ENCODE results near the gene CYP2U1.

CYP2U1 gene

DNA sequence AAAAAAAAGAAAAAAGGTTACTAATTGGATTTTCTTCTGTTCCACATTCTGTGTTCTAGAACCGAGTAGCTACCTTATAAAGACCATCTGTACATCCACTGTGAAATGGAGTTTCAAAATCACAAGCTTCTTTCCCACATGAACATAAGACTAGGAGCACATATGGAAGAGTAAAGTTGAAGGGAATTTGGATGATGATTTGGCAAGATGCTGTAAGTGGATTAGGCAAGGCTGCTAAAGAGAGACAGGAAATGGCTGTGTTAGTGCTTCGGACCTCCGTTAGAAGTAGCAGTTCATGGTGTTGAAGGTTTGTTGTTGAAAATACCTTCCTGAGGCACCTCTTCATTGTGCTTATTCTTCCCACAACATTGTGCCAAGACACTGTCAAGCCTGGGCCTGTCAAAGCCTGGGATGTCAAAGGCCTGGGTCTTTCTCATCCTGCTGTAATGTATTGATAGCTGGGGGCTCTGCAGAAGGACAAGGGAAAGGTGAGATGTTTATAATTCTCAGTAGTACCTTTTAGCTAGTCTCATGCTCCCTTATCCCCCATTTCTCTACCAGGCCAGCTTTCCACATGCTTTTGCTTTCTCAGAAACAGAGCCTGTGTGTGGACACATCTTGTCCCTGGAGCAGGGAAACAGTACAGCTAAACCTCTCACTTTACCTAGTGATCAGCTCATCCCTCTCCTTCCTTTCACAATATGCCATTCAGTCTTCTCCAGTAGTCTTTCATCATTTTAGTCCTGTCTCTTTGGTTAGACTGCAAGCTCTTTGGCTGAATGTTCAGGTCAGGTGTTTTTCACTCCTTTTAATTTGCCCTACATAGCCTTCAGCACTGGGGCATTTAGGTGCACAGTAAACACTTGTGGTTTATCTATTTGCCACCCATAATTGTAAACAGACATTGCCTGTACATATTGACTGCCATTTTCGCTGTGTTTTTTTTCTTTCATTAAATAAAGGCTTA lies 37.9 kb upstream of the CYP2U1 start:
- no peak for TF ChIP-seq SIN3A (IDR thresholded peaks at IDR 0.05; ENCODE audit: borderline replicate concordance, insufficient read depth, low read length)
- TF ChIP-seq FOXP2 (optimal IDR thresholded peaks at IDR 0.05; ENCODE audit: borderline replicate concordance, extremely low read depth, extremely low read length, insufficient read depth), result no peak
- TF ChIP-seq POLR2AphosphoS5 (IDR thresholded peaks at IDR 0.05; ENCODE audit: low read depth, low read length), result no peak
- TF ChIP-seq, protein P1, sequence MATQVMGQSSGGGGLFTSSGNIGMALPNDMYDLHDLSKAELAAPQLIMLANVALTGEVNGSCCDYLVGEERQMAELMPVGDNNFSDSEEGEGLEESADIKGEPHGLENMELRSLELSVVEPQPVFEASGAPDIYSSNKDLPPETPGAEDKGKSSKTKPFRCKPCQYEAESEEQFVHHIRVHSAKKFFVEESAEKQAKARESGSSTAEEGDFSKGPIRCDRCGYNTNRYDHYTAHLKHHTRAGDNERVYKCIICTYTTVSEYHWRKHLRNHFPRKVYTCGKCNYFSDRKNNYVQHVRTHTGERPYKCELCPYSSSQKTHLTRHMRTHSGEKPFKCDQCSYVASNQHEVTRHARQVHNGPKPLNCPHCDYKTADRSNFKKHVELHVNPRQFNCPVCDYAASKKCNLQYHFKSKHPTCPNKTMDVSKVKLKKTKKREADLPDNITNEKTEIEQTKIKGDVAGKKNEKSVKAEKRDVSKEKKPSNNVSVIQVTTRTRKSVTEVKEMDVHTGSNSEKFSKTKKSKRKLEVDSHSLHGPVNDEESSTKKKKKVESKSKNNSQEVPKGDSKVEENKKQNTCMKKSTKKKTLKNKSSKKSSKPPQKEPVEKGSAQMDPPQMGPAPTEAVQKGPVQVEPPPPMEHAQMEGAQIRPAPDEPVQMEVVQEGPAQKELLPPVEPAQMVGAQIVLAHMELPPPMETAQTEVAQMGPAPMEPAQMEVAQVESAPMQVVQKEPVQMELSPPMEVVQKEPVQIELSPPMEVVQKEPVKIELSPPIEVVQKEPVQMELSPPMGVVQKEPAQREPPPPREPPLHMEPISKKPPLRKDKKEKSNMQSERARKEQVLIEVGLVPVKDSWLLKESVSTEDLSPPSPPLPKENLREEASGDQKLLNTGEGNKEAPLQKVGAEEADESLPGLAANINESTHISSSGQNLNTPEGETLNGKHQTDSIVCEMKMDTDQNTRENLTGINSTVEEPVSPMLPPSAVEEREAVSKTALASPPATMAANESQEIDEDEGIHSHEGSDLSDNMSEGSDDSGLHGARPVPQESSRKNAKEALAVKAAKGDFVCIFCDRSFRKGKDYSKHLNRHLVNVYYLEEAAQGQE (IDR thresholded peaks at IDR 0.05; ENCODE audit: insufficient read depth in 1 of 2, low read depth in 2 of 2, low read length in 2 of 2), result no peak
- TF ChIP-seq TAF1 (IDR thresholded peaks at IDR 0.05; ENCODE audit: borderline replicate concordance, insufficient read depth, low read length), result no peak

DNA sequence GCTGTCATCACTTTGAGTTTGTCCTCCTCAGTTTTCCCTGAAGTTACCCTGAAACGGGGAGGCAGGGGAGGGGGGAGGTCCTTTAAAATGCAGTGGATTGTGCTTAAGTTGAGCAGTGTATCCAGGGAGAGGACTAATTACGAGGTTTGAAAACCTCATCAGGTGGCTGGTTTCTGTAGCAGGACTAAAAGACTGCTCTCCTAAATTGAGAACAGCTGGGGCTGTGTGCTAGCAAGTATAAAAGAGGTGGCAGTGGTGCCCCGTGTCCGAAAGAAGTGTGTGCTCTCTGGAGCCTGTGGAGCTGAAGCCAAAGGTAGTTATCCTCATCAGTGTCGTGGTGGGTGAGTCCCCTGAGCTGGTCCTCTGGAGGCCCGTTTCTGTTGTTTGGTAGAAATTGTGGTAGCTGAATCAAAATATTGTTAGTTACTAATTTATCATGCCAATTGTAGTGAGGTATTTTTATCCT lies 37.2 kb upstream of the CYP2U1 start:
- TF ChIP-seq, protein P1 (IDR thresholded peaks at IDR 0.05; ENCODE audit: insufficient read depth in 1 of 2, low read depth in 2 of 2, low read length in 2 of 2), result no peak
- TF ChIP-seq TAF1 (IDR thresholded peaks at IDR 0.05; ENCODE audit: borderline replicate concordance, insufficient read depth, low read length), result no peak
- TF ChIP-seq SIN3A (IDR thresholded peaks at IDR 0.05; ENCODE audit: borderline replicate concordance, insufficient read depth, low read length), result no peak
- no peak for TF ChIP-seq POLR2AphosphoS5 (IDR thresholded peaks at IDR 0.05; ENCODE audit: low read depth, low read length)

DNA sequence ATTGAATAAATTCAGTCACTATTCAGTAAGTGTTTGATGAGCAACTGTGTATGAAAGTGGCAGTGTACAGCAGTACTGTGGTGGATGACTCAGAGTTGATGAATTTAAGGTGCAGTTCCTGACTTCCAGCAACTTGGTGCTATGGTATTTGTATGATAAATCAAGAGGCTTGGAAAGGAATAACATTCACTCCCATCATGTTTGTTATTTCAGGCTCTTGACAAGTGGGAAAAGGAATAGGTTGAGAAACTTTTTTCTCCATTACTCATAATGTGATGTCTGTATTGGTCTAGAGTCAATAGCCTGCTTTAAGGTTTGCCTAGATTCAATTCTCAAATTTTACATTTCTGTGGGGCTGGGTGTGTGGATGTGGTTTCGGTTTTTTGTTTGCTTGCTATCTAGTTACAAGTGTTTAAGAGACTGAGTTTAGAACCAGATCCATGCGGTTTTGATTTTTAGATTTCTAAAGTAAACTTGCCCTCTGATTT lies 35.1 kb upstream of the CYP2U1 start:
- no peak for TF ChIP-seq SIN3A (IDR thresholded peaks at IDR 0.05; ENCODE audit: borderline replicate concordance, insufficient read depth, low read length)
- no peak for TF ChIP-seq FOXP2 (optimal IDR thresholded peaks at IDR 0.05; ENCODE audit: borderline replicate concordance, extremely low read depth, extremely low read length, insufficient read depth)
- TF ChIP-seq, protein P1 (IDR thresholded peaks at IDR 0.05; ENCODE audit: insufficient read depth in 1 of 2, low read depth in 2 of 2, low read length in 2 of 2), result no peak
- TF ChIP-seq TAF1 (IDR thresholded peaks at IDR 0.05; ENCODE audit: borderline replicate concordance, insufficient read depth, low read length), result no peak

DNA sequence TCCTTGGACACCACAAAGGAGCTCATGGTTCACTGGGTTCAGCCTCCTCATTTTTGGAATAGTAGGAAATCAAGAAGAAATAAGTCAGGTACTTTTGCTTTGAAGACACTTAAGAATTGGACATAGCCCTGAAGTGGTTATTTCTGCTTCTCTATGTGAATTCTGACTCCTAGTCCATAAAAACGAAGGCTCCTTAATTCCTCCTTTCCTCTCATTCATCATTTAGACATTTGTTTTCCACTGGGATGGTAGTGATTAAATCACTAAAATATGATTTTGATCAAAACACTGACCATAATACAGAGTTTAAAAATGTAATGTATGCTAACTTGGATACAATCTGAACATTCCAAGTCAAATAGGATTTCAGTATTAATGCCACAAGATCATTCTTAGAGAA lies 34.7 kb upstream of the CYP2U1 start:
- no peak for TF ChIP-seq FOXP2 (optimal IDR thresholded peaks at IDR 0.05; ENCODE audit: borderline replicate concordance, extremely low read depth, extremely low read length, insufficient read depth)
- TF ChIP-seq POLR2AphosphoS5 (IDR thresholded peaks at IDR 0.05; ENCODE audit: low read depth, low read length), result no peak
- TF ChIP-seq TAF1 (IDR thresholded peaks at IDR 0.05; ENCODE audit: borderline replicate concordance, insufficient read depth, low read length), result no peak
- TF ChIP-seq, protein P1 (IDR thresholded peaks at IDR 0.05; ENCODE audit: insufficient read depth in 1 of 2, low read depth in 2 of 2, low read length in 2 of 2), result no peak
- no peak for TF ChIP-seq SIN3A (IDR thresholded peaks at IDR 0.05; ENCODE audit: borderline replicate concordance, insufficient read depth, low read length)
